ENCODE measurements around the gene CAMKK2. TPM values are rescaled to one million over a fixed set of nuclear protein-coding genes. Genes with fewer than 3 reads are reported as not detected.

CAMKK2 gene
- polyA plus RNA-seq, 1 of the 3 experiments (the other 2 are of a cell fraction): 23.6 TPM

GRCh38 chr12:121264135-121264534 is 32.4 kb downstream of the CAMKK2 start:
- no peaks in the 10 kb centered on the region for H3K9me3 ChIP-seq
- H3K27ac ChIP-seq (ENCODE audit: low read depth in 2 of 2, low read length in 1 of 2): no peak overlapping the region
- no peak overlapping the region for H3K9ac ChIP-seq
- H3K4me1 ChIP-seq (ENCODE audit: control insufficient read depth in 1 of 2, insufficient read depth in 2 of 2, low read depth in 1 of 2, low read length in 1 of 2): no peaks in the 10 kb centered on the region
- no peaks in the 10 kb centered on the region for H3K79me2 ChIP-seq (ENCODE audit: insufficient read depth)
- no peak for DNase-seq
- H3K9me2 ChIP-seq: no peaks in the 10 kb centered on the region
- peaks cover 5 to 21% of the 10 kb centered on the region in 2 experiments for H3K36me3 ChIP-seq (replicated peaks in 1 of 2; ENCODE audit: control insufficient read depth in 1 of 2, insufficient read depth in 2 of 2, low read length in 1 of 2)
- H3K27me3 ChIP-seq (ENCODE audit: insufficient read depth): no peaks in the 10 kb centered on the region
- no peak overlapping the region for H2AFZ ChIP-seq (ENCODE audit: low read depth)
- CTCF ChIA-PET: no interaction called here
- H3K4me2 ChIP-seq: no peak overlapping the region
- 98% methylated on average over 6 of the region's 8 CpGs for WGBS (ENCODE audit: low lambda C conversion rate)
- no peaks in the 10 kb centered on the region for H3F3A ChIP-seq (replicated peaks; ENCODE audit: insufficient read depth)
- no peaks in the 10 kb centered on the region for H4K20me1 ChIP-seq (ENCODE audit: insufficient read depth)
- TF ChIP-seq SMC3 (IDR thresholded peaks at IDR 0.05; ENCODE audit: low read depth, low read length) (no peak), PBX3 (IDR thresholded peaks at IDR 0.05) (no peak), SIN3A (IDR thresholded peaks at IDR 0.05; ENCODE audit: borderline replicate concordance, low read depth, low read length) (no peak), GATA2 (CRISPR knock-in tag; IDR thresholded peaks at IDR 0.05) (no peak), POLR2AphosphoS5 (IDR thresholded peaks at IDR 0.05; ENCODE audit: low read depth, low read length) (no peak), NRF1 (IDR thresholded peaks at IDR 0.05; ENCODE audit: low read depth, low read length) (no peak), TAF1 (IDR thresholded peaks at IDR 0.05; ENCODE audit: borderline replicate concordance, low read depth, low read length) (no peak), NFIC (IDR thresholded peaks at IDR 0.05; ENCODE audit: borderline replicate concordance) (no peak), CHD2 (IDR thresholded peaks at IDR 0.05; ENCODE audit: low read length, partially characterized antibody) (no peak), CTCF (IDR thresholded peaks at IDR 0.05) (no peak), MEF2A (IDR thresholded peaks at IDR 0.05; ENCODE audit: borderline replicate concordance, low read depth) (no peak), ELF1 (IDR thresholded peaks at IDR 0.05) (no peak), GABPA (IDR thresholded peaks at IDR 0.05; ENCODE audit: low read depth) (no peak), EZH2phosphoT487 (IDR thresholded peaks at IDR 0.05; ENCODE audit: borderline replicate concordance, low read depth) (no peak), RFX5 (IDR thresholded peaks at IDR 0.05; ENCODE audit: low read length) (no peak), TEAD4 (IDR thresholded peaks at IDR 0.05; ENCODE audit: borderline replicate concordance, insufficient read depth) (no peak)
- POLR2A ChIA-PET: no interaction called here
- no peak overlapping the region for H3K4me3 ChIP-seq (ENCODE audit: low read depth in 2 of 2, low read length in 1 of 2)

- Histone ChIP-seq H3K4me3 (ENCODE audit: low read depth in 2 of 2, low read length in 1 of 2) (no peak overlapping the region), H3K4me1 (ENCODE audit: control insufficient read depth in 1 of 2, insufficient read depth in 2 of 2, low read depth in 1 of 2, low read length in 1 of 2) (no peaks in the 10 kb centered on the region), H3K9me2 (no peaks in the 10 kb centered on the region), H2AFZ (ENCODE audit: low read depth) (no peak overlapping the region), H3F3A (replicated peaks; ENCODE audit: insufficient read depth) (no peaks in the 10 kb centered on the region), H3K36me3 (replicated peaks in 1 of 2; ENCODE audit: control insufficient read depth in 1 of 2, insufficient read depth in 2 of 2, low read length in 1 of 2) (peaks cover 6 to 14% of the 10 kb centered on the region in 2 experiments), H3K79me2 (ENCODE audit: insufficient read depth) (no peaks in the 10 kb centered on the region), H3K4me2 (no peak overlapping the region), H3K9me3 (no peaks in the 10 kb centered on the region), H3K9ac (no peak overlapping the region), H4K20me1 (ENCODE audit: insufficient read depth) (no peaks in the 10 kb centered on the region), H3K27ac (ENCODE audit: low read depth in 2 of 2, low read length in 1 of 2) (no peak overlapping the region), H3K27me3 (ENCODE audit: insufficient read depth) (no peaks in the 10 kb centered on the region)
- DNase-seq: no peak
- ChIA-PET CTCF (no interaction called here), POLR2A (no interaction called here)
- TF ChIP-seq GATA2 (CRISPR knock-in tag; IDR thresholded peaks at IDR 0.05) (no peak), ELF1 (IDR thresholded peaks at IDR 0.05) (no peak)
- 96% methylated on average over 10 of the region's 10 CpGs for WGBS (ENCODE audit: low lambda C conversion rate)
These were observed 33.1 kb downstream of the CAMKK2 start for GRCh38 chr12:121263206-121263935.
